Gastroesophageal sphincter (tissue), 3 donors: ENCODE measurements around the gene AXL.

Experiments used
- CTCF ChIP-seq, 4 experiments: fragments of 200-600 bp in 2 of 4; fragments of 450-650 bp in 2 of 4; sonication (generic) in 1 of 4; IDR thresholded peaks; one replicate each; pipeline ENCODE4 v1.5.1; 2017 to 2019; ENCODE audit warnings: antibody characterized with exemption in 4 of 4, mild to moderate bottlenecking in 2 of 4, moderate library complexity in 2 of 4
- EP300 ChIP-seq: sonication (generic); formaldehyde crosslinking; IDR thresholded peaks from one replicate; pipeline ENCODE4 v1.6.1; 2017; ENCODE audit warnings: antibody characterized with exemption, mild to moderate bottlenecking

GRCh38 chr19:41186971-41187883, 31.8 kb upstream of the AXL start:
- TF ChIP-seq CTCF (IDR thresholded peaks at IDR 0.05): no peak
- TF ChIP-seq EP300: no peak
